Fibroblast of skin of abdomen (primary cell): ENCODE data around the gene SEMA3F.
"Not testable (repeated sequence)": the region's sequence is repeated elsewhere in the genome, so short reads cannot be mapped to it uniquely, and the experiment has no call there.

Experiments
- DNase-seq: peaks from one replicate; pipeline ENCODE4 v3.0.0-alpha.2; 2013

SEMA3F gene

GRCh38 chr3:50212502-50212901 is 57.4 kb downstream of the SEMA3F start:
- DNase-seq = no peak

- no peak for DNase-seq
These were observed 57.8 kb downstream of the SEMA3F start for GRCh38 chr3:50212971-50213370.

- no peak for DNase-seq
These were observed 58.2 kb downstream of the SEMA3F start for GRCh38 chr3:50213373-50213772.

- no peak for DNase-seq
These were observed 59.7 kb downstream of the SEMA3F start for GRCh38 chr3:50214824-50215223.

- DNase-seq = no peak
These were observed 60.4 kb downstream of the SEMA3F start for GRCh38 chr3:50215529-50215928.

- DNase-seq = no peak
These were observed 62.6 kb downstream of the SEMA3F start for GRCh38 chr3:50217681-50218080.

GRCh38 chr3:50218448-50218847 is 63.3 kb downstream of the SEMA3F start:
- no peak for DNase-seq

GRCh38 chr3:50219285-50219684 is 64.2 kb downstream of the SEMA3F start:
- DNase-seq = no peak

GRCh38 chr3:50220109-50220508 is 65.0 kb downstream of the SEMA3F start:
- DNase-seq = no peak

GRCh38 chr3:50221051-50221410 is 65.9 kb downstream of the SEMA3F start:
- DNase-seq = no peak

GRCh38 chr3:50221411-50222168 is 66.5 kb downstream of the SEMA3F start:
- DNase-seq = no peak

GRCh38 chr3:50222169-50222528 is 67.0 kb downstream of the SEMA3F start:
- DNase-seq = no peak

- no peak for DNase-seq
These were observed 69.5 kb downstream of the SEMA3F start for GRCh38 chr3:50224639-50225038.

GRCh38 chr3:50226888-50227389 is 71.8 kb downstream of the SEMA3F start:
- DNase-seq = peak; percentile 27

- DNase-seq = peak; percentile 91
These were observed 72.5 kb downstream of the SEMA3F start for GRCh38 chr3:50227390-50228183.

- not testable (repeated sequence) for DNase-seq
These were observed 73.2 kb downstream of the SEMA3F start for GRCh38 chr3:50228184-50228763.

GRCh38 chr3:50229490-50229889 is 74.4 kb downstream of the SEMA3F start:
- DNase-seq = no peak

- no peak for DNase-seq
These were observed 75.1 kb downstream of the SEMA3F start for GRCh38 chr3:50230104-50230793.

- no peak for DNase-seq
These were observed 75.6 kb downstream of the SEMA3F start for GRCh38 chr3:50230794-50231125.

- no peak for DNase-seq
These were observed 76.5 kb downstream of the SEMA3F start for GRCh38 chr3:50231581-50231980.

GRCh38 chr3:50232303-50232702 is 77.2 kb downstream of the SEMA3F start:
- DNase-seq = no peak

GRCh38 chr3:50233176-50233575 is 78.1 kb downstream of the SEMA3F start:
- no peak for DNase-seq
